ENCODE results near the gene SNCAIP.

DNA sequence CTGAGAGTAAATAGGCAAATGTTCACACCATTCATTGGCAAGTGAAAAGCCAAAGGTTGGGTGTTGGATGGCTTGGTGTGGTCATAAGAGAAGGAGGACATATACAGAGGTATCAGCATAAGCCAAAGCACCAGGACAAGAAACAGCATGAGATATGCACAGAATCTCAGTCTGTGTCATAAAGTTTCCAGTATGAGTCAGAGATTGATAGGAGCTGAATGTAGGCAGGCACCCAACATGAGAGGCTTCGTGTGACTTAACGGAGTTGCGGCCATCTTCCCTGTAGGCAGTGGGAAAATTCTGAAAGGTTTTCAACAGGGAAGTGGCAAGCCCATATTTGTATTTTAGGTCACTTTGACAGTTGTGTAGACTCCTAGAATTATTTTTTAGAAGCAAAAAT lies 54.5 kb downstream of the SNCAIP start:
- TF ChIP-seq, protein P1, sequence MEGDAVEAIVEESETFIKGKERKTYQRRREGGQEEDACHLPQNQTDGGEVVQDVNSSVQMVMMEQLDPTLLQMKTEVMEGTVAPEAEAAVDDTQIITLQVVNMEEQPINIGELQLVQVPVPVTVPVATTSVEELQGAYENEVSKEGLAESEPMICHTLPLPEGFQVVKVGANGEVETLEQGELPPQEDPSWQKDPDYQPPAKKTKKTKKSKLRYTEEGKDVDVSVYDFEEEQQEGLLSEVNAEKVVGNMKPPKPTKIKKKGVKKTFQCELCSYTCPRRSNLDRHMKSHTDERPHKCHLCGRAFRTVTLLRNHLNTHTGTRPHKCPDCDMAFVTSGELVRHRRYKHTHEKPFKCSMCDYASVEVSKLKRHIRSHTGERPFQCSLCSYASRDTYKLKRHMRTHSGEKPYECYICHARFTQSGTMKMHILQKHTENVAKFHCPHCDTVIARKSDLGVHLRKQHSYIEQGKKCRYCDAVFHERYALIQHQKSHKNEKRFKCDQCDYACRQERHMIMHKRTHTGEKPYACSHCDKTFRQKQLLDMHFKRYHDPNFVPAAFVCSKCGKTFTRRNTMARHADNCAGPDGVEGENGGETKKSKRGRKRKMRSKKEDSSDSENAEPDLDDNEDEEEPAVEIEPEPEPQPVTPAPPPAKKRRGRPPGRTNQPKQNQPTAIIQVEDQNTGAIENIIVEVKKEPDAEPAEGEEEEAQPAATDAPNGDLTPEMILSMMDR (IDR thresholded peaks at IDR 0.05): no peak
- no peak for TF ChIP-seq POLR2A (IDR thresholded peaks at IDR 0.05)
